Raji (cell line): ENCODE data around the gene ROCK2.
A peak's percentile ranks its signal among the peaks of the same experiment; 100 is the strongest.

Experiments used
- POLR2A ChIP-seq: IDR thresholded peaks from 2 replicates; pipeline ENCODE4 v1.6.1; 2011; ENCODE audit warnings: low read depth, low read length, control low read depth; ENCODE audit not compliant: insufficient read depth

The ROCK2 gene

DNA sequence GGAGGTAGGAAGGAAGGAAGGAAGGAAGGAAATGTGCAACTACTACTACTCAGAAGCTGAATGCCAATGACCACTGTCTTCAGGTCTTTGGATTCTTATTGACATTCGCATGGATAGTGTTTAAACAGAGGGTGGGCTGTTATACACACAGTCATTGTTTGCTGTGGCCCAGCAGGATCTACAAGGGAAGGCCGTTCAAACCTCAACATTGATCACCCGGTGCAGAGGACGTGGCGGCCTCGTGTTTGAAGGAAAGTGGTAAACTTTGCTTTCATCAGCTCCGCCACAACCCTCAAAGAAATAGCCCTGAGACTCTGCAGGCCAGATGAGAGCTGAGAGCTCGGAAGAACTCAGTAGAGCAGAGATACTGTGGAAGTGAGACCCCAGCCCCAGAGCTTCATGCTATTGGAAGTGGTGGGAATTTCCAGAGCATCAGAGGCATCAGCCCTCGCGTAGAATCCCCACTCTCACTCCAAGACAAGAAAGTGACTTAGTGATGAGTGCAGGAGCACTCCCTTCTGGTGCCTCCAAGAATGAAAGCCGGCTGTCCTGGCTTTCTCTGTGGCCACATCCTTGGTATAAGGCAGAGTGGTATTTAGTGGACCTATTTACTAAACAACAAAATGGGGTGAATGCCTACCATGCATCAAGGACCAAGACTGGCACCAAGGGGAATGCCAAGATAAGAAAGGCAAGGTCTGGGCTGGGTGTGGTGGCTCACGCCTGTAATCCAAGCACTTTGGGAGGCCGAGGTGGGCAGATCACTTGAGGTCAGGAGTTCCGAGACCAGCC is 10.1 kb upstream of the ROCK2 start:
- TF ChIP-seq POLR2A: no peak

DNA sequence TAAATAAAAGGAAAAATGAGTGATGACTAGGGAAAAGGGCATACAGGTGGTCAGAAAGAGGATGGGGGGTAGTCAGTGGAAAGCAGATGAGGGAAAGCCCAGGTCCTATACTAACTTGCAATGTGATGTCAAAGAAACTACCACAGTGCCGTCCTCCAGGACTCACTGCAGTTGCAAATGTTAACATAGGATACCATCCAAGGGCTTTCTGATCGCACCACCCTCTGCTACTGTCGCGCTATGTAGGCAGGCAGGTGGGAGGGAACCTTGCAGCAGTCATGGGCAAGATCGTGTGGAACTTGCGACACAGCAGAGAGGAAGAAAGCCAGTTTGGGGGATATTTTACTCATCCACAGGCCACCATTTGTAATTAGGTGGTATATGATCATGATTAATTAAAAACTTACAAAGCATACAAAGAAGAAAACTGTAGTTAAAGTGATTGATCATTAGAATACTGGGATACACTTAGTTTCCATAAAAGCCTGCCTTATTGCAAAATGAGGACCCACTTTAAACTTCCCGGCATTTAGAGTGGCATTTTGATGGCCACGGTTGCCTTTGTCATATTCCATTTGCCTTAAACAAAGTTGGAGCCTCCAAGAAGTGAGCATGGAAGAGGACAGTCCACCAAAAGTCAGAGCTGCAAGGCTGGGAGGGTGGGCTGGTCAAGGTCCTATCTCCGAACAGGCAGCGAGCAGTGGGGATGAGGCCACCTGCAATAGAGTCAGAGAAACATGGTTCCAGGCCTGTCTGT is 8.5 kb upstream of the ROCK2 start:
- no peak for TF ChIP-seq POLR2A

DNA sequence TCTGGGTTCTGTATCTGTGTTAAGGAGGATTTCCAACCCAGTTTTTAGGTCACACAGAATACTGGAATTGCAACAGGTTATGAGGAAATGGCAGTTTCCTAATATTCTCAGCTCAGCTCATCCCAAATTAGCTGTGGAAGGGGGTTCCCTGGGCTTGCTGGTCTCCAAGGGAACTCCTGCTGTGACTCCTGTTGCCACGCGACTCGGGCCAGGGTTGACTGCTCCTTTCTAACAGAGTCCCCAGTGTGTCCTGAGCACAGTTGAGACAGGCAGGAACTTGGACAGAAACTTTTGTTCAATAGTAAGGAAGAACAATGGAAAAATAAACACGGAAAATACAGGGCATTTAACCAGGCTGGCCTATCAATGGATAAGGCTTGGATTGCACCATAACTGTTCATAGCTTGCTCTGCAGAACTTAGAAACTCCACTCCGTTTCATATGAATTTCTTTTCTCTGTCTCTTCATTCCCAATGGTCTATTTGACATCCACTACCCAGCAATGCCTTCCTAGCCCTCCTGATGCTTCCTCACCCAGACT is 3.8 kb upstream of the ROCK2 start:
- TF ChIP-seq POLR2A: no peak

DNA sequence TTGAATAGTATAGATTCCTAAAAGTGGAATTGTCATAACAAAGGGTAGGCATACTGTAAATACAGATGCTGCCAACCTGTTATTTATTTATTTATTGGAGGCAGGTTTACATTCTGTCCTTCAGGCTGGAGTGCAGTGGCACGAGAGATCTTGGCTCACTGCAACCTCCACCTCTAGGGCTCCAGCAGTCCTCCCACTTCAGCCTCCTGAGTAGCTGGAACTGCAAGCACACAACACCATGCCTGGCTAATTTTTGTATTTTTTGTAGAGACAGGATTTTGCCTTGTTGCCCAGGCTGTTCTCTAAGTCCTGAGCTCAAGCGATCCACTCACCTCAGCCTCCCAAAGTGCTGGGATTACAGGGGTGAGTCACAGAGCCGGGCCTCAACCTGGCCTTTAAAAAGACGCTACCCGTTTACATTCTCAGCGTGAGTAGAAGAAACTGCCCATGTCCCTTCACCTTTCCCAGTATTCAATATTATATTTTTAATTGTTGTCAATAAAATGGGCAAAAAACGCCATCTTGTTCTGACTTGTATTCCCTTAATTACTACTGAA is 3.0 kb upstream of the ROCK2 start:
- TF ChIP-seq POLR2A: no peak

DNA sequence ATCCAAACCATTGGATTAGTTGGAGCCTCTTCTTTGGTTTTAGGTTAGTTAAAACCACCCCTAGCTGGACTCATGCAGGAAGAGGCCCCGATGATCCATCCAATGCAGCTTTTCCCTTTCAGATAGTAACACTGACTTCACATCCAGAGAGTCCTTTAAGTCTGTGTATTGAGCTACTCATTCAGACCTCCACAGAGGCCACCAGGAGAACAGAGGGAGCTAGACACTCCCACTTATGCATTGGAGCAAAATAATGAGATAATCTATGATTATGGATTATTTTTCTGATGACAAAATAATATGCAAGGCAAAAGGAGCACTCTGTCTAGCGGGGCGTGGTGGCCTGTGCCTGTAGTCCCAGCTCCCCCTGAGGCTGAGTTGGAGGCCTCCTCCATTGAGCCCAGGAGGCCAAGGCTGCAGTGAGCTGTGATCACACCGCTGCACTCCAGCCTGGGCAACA is 1.6 kb upstream of the ROCK2 start:
- no peak for TF ChIP-seq POLR2A

DNA sequence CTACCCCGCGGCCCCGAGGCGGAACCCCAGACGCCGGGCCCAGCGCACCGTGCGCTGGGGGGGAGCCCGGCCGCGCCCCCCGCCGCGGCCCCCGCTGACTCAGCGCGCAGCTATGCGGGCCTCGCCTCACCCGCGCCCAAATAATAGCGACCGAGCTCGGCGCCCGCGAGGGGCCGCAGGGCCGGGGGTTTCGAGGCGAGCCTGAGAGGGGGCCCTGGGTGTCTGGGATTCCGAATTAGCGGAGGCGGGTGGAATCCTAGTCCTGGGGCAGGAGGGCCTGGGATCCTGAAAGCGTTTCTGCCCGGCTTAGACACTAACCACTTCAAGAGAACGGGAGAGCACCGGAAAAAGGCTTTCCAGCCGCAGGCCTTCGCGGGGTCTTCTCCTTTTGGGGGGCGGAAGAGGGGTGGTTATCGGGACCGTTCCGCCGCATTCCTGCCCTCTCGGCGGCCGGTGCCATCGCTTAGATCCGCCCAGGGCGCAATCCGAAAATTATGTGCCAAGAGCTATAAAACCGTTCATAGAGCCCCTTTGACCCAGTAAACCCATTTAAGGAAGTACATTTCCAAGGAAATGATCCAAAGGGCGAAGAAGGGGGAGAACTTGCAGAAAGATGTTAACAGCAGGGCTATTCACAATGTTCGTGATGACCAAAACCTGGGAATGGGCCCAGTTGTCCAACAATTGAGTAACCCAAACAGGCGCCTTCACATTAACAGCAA is 681 bp upstream of the ROCK2 start:
- TF ChIP-seq POLR2A: no peak

DNA sequence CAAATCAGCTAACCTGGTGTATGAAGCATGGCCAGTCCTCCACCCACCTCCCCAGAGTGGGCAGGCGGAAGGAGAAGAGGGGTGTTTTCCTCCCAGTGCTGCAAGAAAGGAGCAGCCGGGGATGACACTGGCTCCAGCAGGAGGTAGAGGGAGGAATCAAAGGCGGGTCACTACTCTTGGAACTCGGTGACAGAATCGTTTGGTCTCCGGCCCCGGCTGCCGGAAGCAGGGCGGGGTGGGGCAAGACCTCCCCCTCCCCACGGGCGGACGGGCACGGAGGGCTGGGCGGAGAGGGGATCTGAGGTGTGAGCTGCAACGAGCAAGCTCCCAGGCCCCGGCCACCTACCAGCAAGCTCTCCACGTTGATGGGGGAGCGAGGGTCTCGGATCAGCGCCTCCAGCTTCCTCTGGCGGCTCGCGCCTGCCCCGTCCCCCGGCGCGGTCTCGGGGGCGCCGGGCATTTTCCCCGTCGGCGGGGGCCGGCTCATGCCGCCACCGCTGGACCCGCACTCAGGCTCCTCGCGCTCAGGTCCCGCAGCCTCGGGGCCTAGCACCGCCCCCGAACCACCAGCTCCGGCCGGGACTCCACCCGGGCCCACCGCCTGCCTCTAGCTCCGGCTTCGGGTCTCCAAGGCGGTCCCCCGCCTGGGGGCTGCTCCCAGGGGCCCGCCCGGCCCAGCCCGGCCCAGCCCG is 640 bp downstream of the ROCK2 start:
- peak; percentile 52 for TF ChIP-seq POLR2A

DNA sequence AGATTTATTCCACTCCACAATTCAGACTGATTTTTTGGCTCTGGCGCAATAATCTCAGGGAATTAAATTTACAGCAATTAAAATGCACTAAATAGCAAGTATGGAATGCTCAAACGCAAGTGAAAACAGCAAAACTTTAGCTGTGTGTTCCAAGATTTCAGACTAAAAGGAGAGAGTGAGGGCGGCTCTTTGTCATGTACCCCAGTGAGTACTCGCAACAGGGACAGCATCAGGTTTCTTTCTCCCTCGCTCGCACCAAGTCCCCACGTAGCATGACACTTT is 1.1 kb downstream of the ROCK2 start:
- no peak for TF ChIP-seq POLR2A

DNA sequence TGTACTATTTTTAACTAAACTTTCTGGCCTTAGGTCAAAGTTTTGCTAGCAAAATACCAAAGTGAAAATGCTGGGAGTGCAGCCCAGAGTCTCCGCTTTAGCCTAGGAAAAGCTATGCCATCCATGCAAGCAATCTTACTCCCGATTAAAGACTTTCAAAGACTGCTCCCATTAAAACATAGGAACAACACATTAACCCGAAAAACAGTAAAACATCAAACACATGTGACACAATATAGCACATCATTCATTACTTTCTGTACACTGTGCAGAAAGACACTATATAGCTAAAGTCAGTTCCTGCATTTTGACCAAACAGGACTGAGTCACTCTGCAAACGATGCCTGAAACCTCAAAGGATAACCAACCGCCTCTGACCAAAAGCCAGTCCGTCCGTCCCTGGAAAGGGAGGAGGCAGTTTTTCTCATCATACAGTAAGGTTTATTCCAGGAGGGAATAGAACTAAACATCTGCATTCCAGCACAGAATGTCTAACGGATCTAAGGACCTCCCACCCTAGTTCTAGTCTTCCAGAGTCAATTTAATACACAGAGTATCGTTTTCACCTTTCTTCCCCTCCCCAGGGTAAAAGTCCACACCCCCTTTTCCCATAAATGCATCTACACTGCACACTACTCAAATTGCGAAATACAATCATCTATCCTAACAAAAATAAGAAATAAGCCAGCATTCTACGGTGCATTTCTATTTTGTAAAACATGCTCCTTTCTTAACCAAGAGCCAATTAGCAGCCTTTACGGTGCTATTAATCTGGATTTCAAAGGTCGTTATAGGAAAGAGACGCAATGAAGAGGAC is 1.7 kb downstream of the ROCK2 start:
- no peak for TF ChIP-seq POLR2A

DNA sequence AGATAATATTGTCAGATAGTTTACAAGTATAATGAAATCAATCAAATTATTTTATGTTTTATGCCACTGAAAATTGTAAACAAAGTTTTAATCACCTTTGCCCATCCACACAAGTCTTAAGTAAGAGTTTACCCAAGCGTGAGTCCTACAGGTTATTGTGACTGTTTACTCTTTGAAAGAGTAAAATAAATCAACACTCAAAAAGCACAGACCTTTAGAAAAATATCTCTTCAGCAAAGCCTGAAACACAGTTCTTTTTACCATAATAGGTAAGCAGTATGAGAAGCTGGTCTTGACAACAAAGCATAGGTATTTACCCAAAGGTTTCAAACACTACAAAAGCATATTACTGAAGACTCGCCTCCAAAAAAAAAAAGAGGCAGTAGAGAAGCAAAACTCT is 3.7 kb downstream of the ROCK2 start:
- no peak for TF ChIP-seq POLR2A

DNA sequence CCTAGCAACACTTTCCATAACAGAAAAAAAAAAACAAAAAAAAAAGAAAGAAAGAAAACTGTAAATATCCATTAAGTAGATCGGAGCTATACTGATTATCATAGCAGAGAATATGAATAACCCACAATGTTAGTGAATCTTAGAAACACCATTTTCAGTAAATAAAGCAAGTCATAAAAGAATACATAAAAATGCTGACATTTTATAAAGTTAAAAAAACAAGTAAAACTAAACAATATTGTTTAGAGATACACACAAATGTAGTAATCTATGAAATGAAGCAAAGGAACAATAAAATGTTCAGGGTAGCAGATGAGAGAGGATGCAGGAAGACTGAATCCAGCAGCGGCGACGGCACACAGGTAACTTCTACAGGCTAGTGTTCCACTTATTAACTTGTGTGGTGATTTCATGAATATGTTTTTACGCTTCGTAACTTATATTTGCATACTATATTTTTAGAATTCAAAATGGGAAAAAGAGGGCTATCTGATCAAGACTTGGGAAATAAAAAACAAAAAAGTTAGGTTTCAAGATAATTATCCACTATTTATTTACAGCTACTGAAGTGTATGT is 4.8 kb downstream of the ROCK2 start:
- TF ChIP-seq POLR2A: no peak

DNA sequence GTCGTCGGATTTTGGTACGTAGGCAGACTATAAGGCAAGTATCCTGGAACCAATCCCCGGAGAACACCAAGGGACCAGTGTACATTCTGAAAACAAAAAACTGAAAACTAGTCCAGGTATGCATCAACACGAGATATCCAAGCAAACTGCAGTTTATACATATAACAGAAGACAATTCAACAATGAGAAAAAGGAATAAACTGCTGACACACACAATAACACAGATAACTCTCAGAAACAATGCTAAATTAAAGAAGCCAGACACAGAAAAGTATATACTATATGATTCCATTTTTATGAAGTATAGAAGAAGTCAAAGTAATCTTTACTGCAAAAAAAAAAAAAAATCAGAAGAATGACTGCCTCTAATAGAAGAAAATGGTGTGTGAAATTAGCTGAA is 5.9 kb downstream of the ROCK2 start:
- TF ChIP-seq POLR2A: no peak

DNA sequence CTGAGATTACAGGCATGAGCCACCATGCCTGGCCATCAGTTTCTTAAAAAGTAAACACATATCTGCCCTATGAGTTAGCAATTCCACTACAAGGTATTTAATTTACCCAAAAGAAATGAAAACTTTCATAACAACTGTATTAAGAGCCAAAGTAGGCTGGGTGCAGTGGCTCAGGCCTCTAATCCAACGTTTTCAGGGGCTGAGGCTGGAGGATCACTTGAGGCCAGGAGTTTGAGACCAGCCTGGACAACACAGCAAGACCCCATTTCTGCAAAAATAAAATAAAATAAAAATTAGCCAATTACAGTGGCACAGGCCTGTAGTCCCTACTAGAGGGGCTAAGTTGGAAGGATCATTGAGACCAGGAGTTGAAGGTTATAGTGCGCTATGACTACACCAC is 6.5 kb downstream of the ROCK2 start:
- no peak for TF ChIP-seq POLR2A

DNA sequence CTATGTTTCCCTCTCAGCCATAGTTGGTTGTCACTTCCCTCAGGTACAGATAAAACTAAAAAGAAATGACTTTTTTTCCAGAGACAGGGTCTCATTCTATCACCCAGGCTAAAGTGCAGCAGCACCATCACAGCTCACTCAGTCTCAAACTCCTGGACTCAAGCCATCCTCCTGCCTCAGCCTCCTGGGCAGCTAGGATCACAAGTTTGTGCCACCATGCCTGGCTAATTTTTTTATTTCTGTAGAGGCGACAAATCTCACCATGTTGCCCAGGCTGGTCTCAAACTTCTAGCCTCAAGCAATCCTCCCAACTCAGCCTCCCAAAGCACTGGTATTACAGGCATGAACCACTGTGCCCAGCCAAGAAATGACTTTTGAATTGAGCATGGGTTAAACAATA is 8.2 kb downstream of the ROCK2 start:
- TF ChIP-seq POLR2A: no peak
